B cell (primary cell): ENCODE data around the gene KCNT1. TPM values are rescaled to one million over a fixed set of nuclear protein-coding genes. Genes with fewer than 3 reads are reported as not detected.

Source experiments
- ATAC-seq: fragments of 200-7000 bp; cut with Tn5 transposase; one replicate; pipeline ENCODE4 v1.10.0; 2021; ENCODE audit warnings: low read depth, mild to moderate bottlenecking, moderate number of reproducible peaks, moderate library complexity
- CTCF ChIA-PET: fragments of 350-600 bp; sonication (Branson Sonifier 250); formaldehyde crosslinking; loops from one replicate; lab custom pipeline; 2021; ENCODE audit warnings: antibody characterized with exemption, inconsistent platforms; lab: Charles Lee
- POLR2A ChIA-PET: fragments of 350-600 bp; sonication (Branson Sonifier 250); formaldehyde crosslinking; loops from one replicate; lab custom pipeline; 2021; ENCODE audit warnings: antibody characterized with exemption; lab: Charles Lee
- DNase-seq: peaks from one replicate; pipeline ENCODE4 v3.0.0; 2013
- H2AFZ ChIP-seq: 2 replicates; pipeline ENCODE4 v1.6.1; 2012; ENCODE audit warnings: mild to moderate bottlenecking, low read depth, low read length; ENCODE audit not compliant: insufficient read depth, poor library complexity, severe bottlenecking
- H3K27ac ChIP-seq, 2 donors: 1 replicate in 1 of 2; 2 replicates in 1 of 2; pipeline ENCODE4 v1.5.1; 2012 to 2013; ENCODE audit warnings: low read length in 2 of 2, mild to moderate bottlenecking in 2 of 2, moderate library complexity in 1 of 2
- H3K27me3 ChIP-seq, 4 experiments: fragments of 200-600 bp in 1 of 4; sonication (generic) in 1 of 4; replicated peaks in 1 of 4; 1 replicate in 2 of 4; 2 replicates in 2 of 4; pipeline versions ENCODE4 v1.6.1 to v1.7.0; 2013 to 2016; ENCODE audit warnings: low read length in 3 of 4, mild to moderate bottlenecking in 2 of 4, mixed read lengths in 1 of 4, moderate library complexity in 1 of 4; ENCODE audit not compliant: insufficient read depth in 4 of 4, control insufficient read depth in 3 of 4; ENCODE audit errors: control extremely low read depth in 1 of 4
- H3K36me3 ChIP-seq, 2 experiments: replicated peaks in 1 of 2; 1 replicate in 1 of 2; 2 replicates in 1 of 2; pipeline versions ENCODE4 v1.6.1 to v1.7.1; 2013; ENCODE audit warnings: low read length in 1 of 2; ENCODE audit not compliant: insufficient read depth in 2 of 2, control insufficient read depth in 1 of 2; ENCODE audit errors: control extremely low read depth in 1 of 2, extremely low read depth in 1 of 2
- H3K4me1 ChIP-seq, 2 donors: fragments of 200-600 bp in 1 of 2; sonication (generic) in 1 of 2; 1 replicate in 1 of 2; 2 replicates in 1 of 2; pipeline versions ENCODE4 v1.5.1 to v1.6.1; 2013 to 2017; ENCODE audit warnings: low read length in 2 of 2; ENCODE audit not compliant: control insufficient read depth in 2 of 2, insufficient read depth in 2 of 2
- H3K4me2 ChIP-seq: replicated peaks from 2 replicates; pipeline ENCODE3; 2012; ENCODE audit warnings: mild to moderate bottlenecking, low read depth, low read length; ENCODE audit not compliant: poor library complexity, severe bottlenecking
- H3K4me3 ChIP-seq, 5 experiments: fragments of 200-600 bp in 1 of 5; sonication (generic) in 1 of 5; 1 replicate in 3 of 5; 2 replicates in 2 of 5; pipeline versions ENCODE4 v1.5.1 to v1.7.0; 2011 to 2016; ENCODE audit warnings: low read length in 4 of 5, mild to moderate bottlenecking in 4 of 5, low read depth in 2 of 5, control low read depth in 1 of 5, moderate library complexity in 1 of 5; ENCODE audit not compliant: insufficient read depth in 1 of 5; ENCODE audit errors: control extremely low read depth in 1 of 5, extremely low read depth in 1 of 5
- H3K79me2 ChIP-seq: fragments of 200-600 bp; sonication (generic); one replicate; pipeline ENCODE4 v1.6.0; 2016; ENCODE audit warnings: low read length; ENCODE audit not compliant: control insufficient read depth, insufficient read depth
- H3K9ac ChIP-seq: fragments of 200-600 bp; sonication (generic); 2 replicates; pipeline ENCODE4 v1.6.1; 2017; ENCODE audit warnings: mild to moderate bottlenecking, low read length, moderate library complexity
- H3K9me3 ChIP-seq, 3 donors: one replicate each; pipeline versions ENCODE4 v1.6.1 to v1.7.1; 2013; ENCODE audit warnings: low read length in 2 of 3; ENCODE audit not compliant: control insufficient read depth in 2 of 3, insufficient read depth in 1 of 3; ENCODE audit errors: control extremely low read depth in 1 of 3
- H4K20me1 ChIP-seq: 2 replicates; pipeline ENCODE4 v1.6.0; 2012; ENCODE audit warnings: mild to moderate bottlenecking, low read length; ENCODE audit not compliant: insufficient read depth, control insufficient read depth, poor library complexity, severe bottlenecking
- H3K27ac Mint-ChIP-seq: one replicate; pipeline ENCODE4 v1.8.0; 2021; ENCODE audit warnings: mixed read lengths
- H3K27me3 Mint-ChIP-seq: one replicate; pipeline ENCODE4 v1.8.0; 2021; ENCODE audit warnings: mixed read lengths
- H3K4me1 Mint-ChIP-seq: one replicate; pipeline ENCODE4 v1.8.0; 2021; ENCODE audit warnings: mixed read lengths
- H3K4me3 Mint-ChIP-seq: one replicate; pipeline ENCODE4 v1.8.0; 2021; ENCODE audit warnings: mixed read lengths
- H3K9me3 Mint-ChIP-seq: one replicate; pipeline ENCODE4 v1.8.0; 2022; ENCODE audit warnings: mixed read lengths; ENCODE audit not compliant: insufficient read depth
- CTCF ChIP-seq: fragments of 200-600 bp; IDR thresholded peaks from one replicate; pipeline ENCODE4 v1.8.0; 2022; ENCODE audit warnings: antibody characterized with exemption, mild to moderate bottlenecking
- EZH2 ChIP-seq: IDR thresholded peaks from 2 replicates; pipeline ENCODE4 v1.6.1; 2012; ENCODE audit warnings: borderline replicate concordance, low read depth, mild to moderate bottlenecking, moderate library complexity, low read length; ENCODE audit not compliant: insufficient read depth, poor library complexity, severe bottlenecking
- WGBS: methylation state at CpG from one replicate; pipeline ENCODE4 v1.1.5; 2013; ENCODE audit warnings: missing lambda C conversion rate; ENCODE audit not compliant: insufficient coverage; 5-methylcytosine and 5-hydroxymethylcytosine counted together
- intact Hi-C: fragments of 100-400 bp; cut with micrococcal nuclease; formaldehyde crosslinking; loops from one replicate; pipeline ENCODE4 v1.10.0; 2022
- polyA plus RNA-seq: library from polyadenylated mRNA; depleted of rRNA; stranded (reverse); fragments of >200 nt; gene quantifications from 2 replicates; pipeline ENCODE4 v1.2.3, GENCODE V29; 2012
- total RNA-seq, 2 donors: library from RNA; stranded (reverse); fragments of 120-200 nt in 1 of 2; gene quantifications; 1 replicate in 1 of 2; 2 replicates in 1 of 2; pipeline versions ENCODE4 v1.2.3 to v1.2.4, GENCODE V29; 2013 to 2022

Gene KCNT1
- total and polyA plus RNA-seq, 2 donors (not counting 1 experiment from before 2014, with no cell fraction given), result not detected

DNA sequence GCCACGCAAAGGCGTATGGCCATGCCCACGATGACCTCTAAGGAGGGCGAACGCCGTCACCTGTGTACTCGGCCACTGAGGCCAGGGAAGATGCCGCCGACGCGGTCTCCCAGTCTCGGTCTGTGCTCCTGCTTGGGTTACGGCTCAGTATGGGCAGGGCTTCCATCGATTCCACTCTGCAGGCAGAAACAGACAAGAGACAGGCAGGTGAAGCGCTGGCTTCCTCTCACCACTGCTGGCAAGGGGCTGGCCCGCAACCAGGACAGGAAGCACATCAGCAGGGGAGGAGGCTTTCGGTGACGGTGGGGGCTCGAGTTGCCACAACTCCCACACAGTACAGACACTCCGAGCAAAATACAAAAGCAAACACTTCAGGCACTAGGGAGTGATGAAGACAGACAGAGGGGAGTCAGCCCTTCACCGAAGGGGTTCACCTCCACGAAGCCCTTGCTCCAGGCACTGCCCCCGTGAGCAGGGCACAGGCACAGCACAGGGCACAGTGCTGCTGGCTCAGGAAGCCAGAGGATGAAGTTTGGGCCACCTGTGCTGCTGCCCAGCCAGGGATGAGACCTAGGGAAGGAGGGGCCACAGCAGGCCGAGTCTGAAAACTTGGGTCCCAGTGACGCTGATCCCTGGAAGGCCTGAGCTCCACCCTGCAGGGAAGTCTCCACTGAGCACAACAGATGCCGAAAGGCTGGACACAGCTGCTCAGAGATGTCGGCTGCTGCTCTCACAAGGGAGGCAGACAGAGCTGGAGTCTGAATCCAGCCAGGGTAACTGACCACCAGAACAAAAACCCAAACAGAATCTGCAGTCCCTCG is 114.1 kb downstream of the KCNT1 start:
- Histone ChIP-seq H3K36me3 (peaks cover 2 to 78% of the 10 kb centered on the region in 2 experiments), H4K20me1 (no peaks in the 10 kb centered on the region), H3K27me3 (no peaks in the 10 kb centered on the region), H3K9ac (no peak overlapping the region), H3K9me3 (no peaks in the 10 kb centered on the region), H2AFZ (no peak overlapping the region), H3K4me3 (no peak overlapping the region), H3K79me2 (no peaks in the 10 kb centered on the region), H3K27ac (no peak overlapping the region), H3K4me1 (no peaks in the 10 kb centered on the region), H3K4me2 (no peak overlapping the region)
- ChIA-PET POLR2A (no interaction called here), CTCF (no interaction called here)
- 93% methylated on average over 23 of the region's 28 CpGs for WGBS
- Mint-ChIP-seq H3K9me3 (no peaks in the 10 kb centered on the region), H3K27me3 (no peaks in the 10 kb centered on the region), H3K4me1 (no peaks in the 10 kb centered on the region), H3K27ac (no peak overlapping the region), H3K4me3 (no peak overlapping the region)
- DNase-seq (no peak), ATAC-seq (no peak)
- intact Hi-C loops, result no loop called here
- TF ChIP-seq CTCF, result no peak
- no peak for TF ChIP-seq EZH2

- Histone ChIP-seq H3K79me2 (no peaks in the 10 kb centered on the region), H3K4me2 (no peak overlapping the region), H3K9me3 (no peaks in the 10 kb centered on the region), H3K9ac (no peak overlapping the region), H2AFZ (no peak overlapping the region), H3K36me3 (peaks cover 2 to 79% of the 10 kb centered on the region in 2 experiments), H3K27me3 (no peaks in the 10 kb centered on the region), H4K20me1 (no peaks in the 10 kb centered on the region), H3K4me1 (no peaks in the 10 kb centered on the region), H3K4me3 (no peak overlapping the region), H3K27ac (no peak overlapping the region)
- POLR2A ChIA-PET, result no interaction called here
- CTCF ChIA-PET, result no interaction called here
- Mint-ChIP-seq H3K9me3 (no peaks in the 10 kb centered on the region), H3K4me3 (no peak overlapping the region), H3K27ac (no peak overlapping the region), H3K27me3 (no peaks in the 10 kb centered on the region), H3K4me1 (no peaks in the 10 kb centered on the region)
- DNase-seq (no peak), ATAC-seq (no peak)
- TF ChIP-seq CTCF, result no peak
- no peak for TF ChIP-seq EZH2
- 97% methylated on average over 12 of the region's 12 CpGs for WGBS
- intact Hi-C loops, result no loop called here
These were observed 114.6 kb downstream of the KCNT1 start for GRCh38 chr9:135816651-135816970.
